ENCODE data around the gene MARCHF10. TPM values are rescaled to one million over a fixed set of nuclear protein-coding genes. Genes with fewer than 3 reads are reported as not detected.

The MARCHF10 gene
- total RNA-seq, 1 experiment from 2014 or later, result 0.39 TPM

GRCh38 chr17:62749926-62750325 is 58.2 kb downstream of the MARCHF10 start:
- Histone ChIP-seq H3K27ac (ENCODE audit: low read length) (no peak overlapping the region), H3K36me3 (ENCODE audit: control insufficient read depth, insufficient read depth, low read length) (no peaks in the 10 kb centered on the region), H3K4me1 (ENCODE audit: control insufficient read depth, insufficient read depth, low read length) (no peaks in the 10 kb centered on the region), H3K9me3 (ENCODE audit: control insufficient read depth, insufficient read depth, low read depth, low read length) (no peaks in the 10 kb centered on the region), H3K4me3 (ENCODE audit: low read depth in 2 of 2, low read length in 2 of 2) (no peak overlapping the region), H3K27me3 (ENCODE audit: control insufficient read depth, insufficient read depth, low read length) (no peaks in the 10 kb centered on the region)
- TF ChIP-seq SIN3A (IDR thresholded peaks at IDR 0.05; ENCODE audit: borderline replicate concordance, insufficient read depth, low read depth, low read length) (no peak), TCF7L2 (IDR thresholded peaks at IDR 0.05; ENCODE audit: low read depth, low read length) (no peak), POLR2AphosphoS5 (IDR thresholded peaks at IDR 0.05; ENCODE audit: low read depth, low read length) (no peak), CTCF (IDR thresholded peaks at IDR 0.05) (no peak), REST (IDR thresholded peaks at IDR 0.05; ENCODE audit: insufficient read depth in 1 of 2, low read depth in 2 of 2, low read length in 1 of 2) (no peak)
- BruUV-seq (replicated peaks), result no TSS peak
- intact Hi-C loops (cut with micrococcal nuclease; ENCODE audit: unreplicated experiment) (no loop called here), in situ Hi-C loops (cut with HindIII; ENCODE audit: low pct_unique_long_range_greater_than_20kb, low sequenced_read_pairs) (no loop called here)
- ATAC-seq (no peak), DNase-seq (ENCODE audit: low read depth, low spot score) (no peak)
- ChIA-PET CTCF (no interaction called here), POLR2A (no interaction called here)

- H3K9me3 ChIP-seq (ENCODE audit: control insufficient read depth, insufficient read depth, low read depth, low read length), result no peaks in the 10 kb centered on the region
- DNase-seq (ENCODE audit: low read depth, low spot score), result no peak
- ATAC-seq, result no peak
- no TSS peak for BruUV-seq (replicated peaks)
- H3K36me3 ChIP-seq (ENCODE audit: control insufficient read depth, insufficient read depth, low read length), result no peaks in the 10 kb centered on the region
- in situ Hi-C loops (cut with HindIII; ENCODE audit: low pct_unique_long_range_greater_than_20kb, low sequenced_read_pairs), result no loop called here
- H3K27ac ChIP-seq (ENCODE audit: low read length), result no peak overlapping the region
- H3K27me3 ChIP-seq (ENCODE audit: control insufficient read depth, insufficient read depth, low read length), result no peaks in the 10 kb centered on the region
- no peak overlapping the region for H3K4me3 ChIP-seq (ENCODE audit: low read depth in 2 of 2, low read length in 2 of 2)
- ChIA-PET POLR2A (no interaction called here), CTCF (no interaction called here)
- H3K4me1 ChIP-seq (ENCODE audit: control insufficient read depth, insufficient read depth, low read length), result no peaks in the 10 kb centered on the region
- no peak for TF ChIP-seq TCF7L2 (IDR thresholded peaks at IDR 0.05; ENCODE audit: low read depth, low read length)
- TF ChIP-seq POLR2AphosphoS5 (IDR thresholded peaks at IDR 0.05; ENCODE audit: low read depth, low read length), result no peak
- no peak for TF ChIP-seq REST (IDR thresholded peaks at IDR 0.05; ENCODE audit: insufficient read depth in 1 of 2, low read depth in 2 of 2, low read length in 1 of 2)
- no peak for TF ChIP-seq CTCF (IDR thresholded peaks at IDR 0.05)
- no peak for TF ChIP-seq SIN3A (IDR thresholded peaks at IDR 0.05; ENCODE audit: borderline replicate concordance, insufficient read depth, low read depth, low read length)
- intact Hi-C loops (cut with micrococcal nuclease; ENCODE audit: unreplicated experiment), result no loop called here
These were observed 61.2 kb downstream of the MARCHF10 start for GRCh38 chr17:62746941-62747340.

Measured in Panc1 (cell line).